Vagina (tissue), 2 donors: ENCODE results near the gene ITPR3.

ENCODE experiments used
- POLR2A ChIP-seq, 2 donors: fragments of 450-650 bp; IDR thresholded peaks; one replicate each; pipeline ENCODE4 v1.6.1; 2017; ENCODE audit warnings: antibody characterized with exemption in 2 of 2, mild to moderate bottlenecking in 2 of 2, moderate library complexity in 2 of 2
- POLR2AphosphoS5 ChIP-seq, 2 donors: sonication (generic); formaldehyde crosslinking; IDR thresholded peaks; one replicate each; pipeline ENCODE4 v1.9.0; 2017; ENCODE audit warnings: antibody characterized with exemption in 2 of 2, mild to moderate bottlenecking in 2 of 2, low read depth in 1 of 2; ENCODE audit not compliant: insufficient read depth in 1 of 2
- TF ChIP-seq, protein P1 (sequence below), 3 experiments: fragments of 450-650 bp in 2 of 3; fragments of 200-600 bp in 1 of 3; sonication (generic) in 1 of 3; IDR thresholded peaks; one replicate each; pipeline ENCODE4 v1.5.1; 2017 to 2019; ENCODE audit warnings: antibody characterized with exemption in 3 of 3, mild to moderate bottlenecking in 2 of 3, moderate library complexity in 2 of 3

- TF ChIP-seq, protein P1, sequence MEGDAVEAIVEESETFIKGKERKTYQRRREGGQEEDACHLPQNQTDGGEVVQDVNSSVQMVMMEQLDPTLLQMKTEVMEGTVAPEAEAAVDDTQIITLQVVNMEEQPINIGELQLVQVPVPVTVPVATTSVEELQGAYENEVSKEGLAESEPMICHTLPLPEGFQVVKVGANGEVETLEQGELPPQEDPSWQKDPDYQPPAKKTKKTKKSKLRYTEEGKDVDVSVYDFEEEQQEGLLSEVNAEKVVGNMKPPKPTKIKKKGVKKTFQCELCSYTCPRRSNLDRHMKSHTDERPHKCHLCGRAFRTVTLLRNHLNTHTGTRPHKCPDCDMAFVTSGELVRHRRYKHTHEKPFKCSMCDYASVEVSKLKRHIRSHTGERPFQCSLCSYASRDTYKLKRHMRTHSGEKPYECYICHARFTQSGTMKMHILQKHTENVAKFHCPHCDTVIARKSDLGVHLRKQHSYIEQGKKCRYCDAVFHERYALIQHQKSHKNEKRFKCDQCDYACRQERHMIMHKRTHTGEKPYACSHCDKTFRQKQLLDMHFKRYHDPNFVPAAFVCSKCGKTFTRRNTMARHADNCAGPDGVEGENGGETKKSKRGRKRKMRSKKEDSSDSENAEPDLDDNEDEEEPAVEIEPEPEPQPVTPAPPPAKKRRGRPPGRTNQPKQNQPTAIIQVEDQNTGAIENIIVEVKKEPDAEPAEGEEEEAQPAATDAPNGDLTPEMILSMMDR (IDR thresholded peaks at IDR 0.05), result no peak
- TF ChIP-seq POLR2A (IDR thresholded peaks at IDR 0.05) (no peak), POLR2AphosphoS5 (IDR thresholded peaks at IDR 0.05; ENCODE audit: insufficient read depth in 1 of 2, low read depth in 1 of 2) (no peak)
Measured at GRCh38 chr6:33694977-33695376, 73.9 kb downstream of the ITPR3 start.
